Stimulated activated CD8-positive, alpha-beta memory T cell treated with anti-CD3 and anti-CD28 coated beads, Interleukin-2, amount 100 ng/mL, for 48 hours (primary cell): ENCODE data around the gene MYO16.
"Not testable (repeated sequence)": the region's sequence is repeated elsewhere in the genome, so short reads cannot be mapped to it uniquely, and the experiment has no call there.

Experiments used
- DNase-seq, 2 donors: peaks; one replicate each; pipeline ENCODE4 v3.0.0-alpha.2; 2020; ENCODE audit warnings: low read depth in 2 of 2

The MYO16 gene

GRCh38 chr13:108974686-108975085 is 345.3 kb downstream of the MYO16 start:
- no peak for DNase-seq

DNA sequence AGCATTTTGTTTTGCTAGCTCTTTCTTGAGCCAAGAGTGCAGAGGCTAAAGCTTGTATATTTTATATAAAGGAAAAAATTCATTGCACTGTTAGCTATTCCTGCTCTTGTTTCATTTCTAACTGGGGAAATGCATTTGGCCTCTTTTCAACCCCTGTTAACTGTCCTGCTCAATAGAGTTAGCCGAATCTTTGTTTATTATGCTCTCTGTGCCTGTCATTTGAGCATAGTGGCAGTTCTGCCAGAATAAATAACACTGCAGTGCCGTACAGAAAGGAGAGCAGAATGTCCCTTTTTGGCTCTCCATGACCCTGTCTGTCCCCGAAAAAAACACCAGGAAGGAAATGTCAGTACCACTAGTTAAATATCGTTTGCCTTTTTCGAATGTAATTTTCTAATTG is 350.8 kb downstream of the MYO16 start:
- DNase-seq = no peak

GRCh38 chr13:108981407-108981806 is 352.0 kb downstream of the MYO16 start:
- DNase-seq = no peak

DNA sequence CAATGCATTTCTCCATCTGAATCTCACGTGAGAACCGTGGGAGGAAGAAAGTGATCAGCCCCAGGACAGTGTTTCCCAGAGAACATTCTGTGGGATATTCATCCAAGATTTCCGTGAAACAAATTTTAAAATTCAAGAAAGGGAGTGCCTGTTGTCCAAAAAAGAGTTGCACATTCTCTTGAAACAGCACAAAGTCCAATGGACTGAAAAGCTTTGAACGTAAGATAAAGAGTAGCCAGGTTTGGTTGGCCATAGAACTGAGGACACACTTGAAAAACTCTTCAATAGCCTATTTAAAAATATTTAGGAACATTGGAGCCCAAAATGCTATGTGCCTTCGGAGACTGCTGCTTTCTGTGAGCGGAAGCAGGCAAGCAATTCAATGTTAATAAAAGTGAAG is 353.9 kb downstream of the MYO16 start:
- DNase-seq = no peak

DNA sequence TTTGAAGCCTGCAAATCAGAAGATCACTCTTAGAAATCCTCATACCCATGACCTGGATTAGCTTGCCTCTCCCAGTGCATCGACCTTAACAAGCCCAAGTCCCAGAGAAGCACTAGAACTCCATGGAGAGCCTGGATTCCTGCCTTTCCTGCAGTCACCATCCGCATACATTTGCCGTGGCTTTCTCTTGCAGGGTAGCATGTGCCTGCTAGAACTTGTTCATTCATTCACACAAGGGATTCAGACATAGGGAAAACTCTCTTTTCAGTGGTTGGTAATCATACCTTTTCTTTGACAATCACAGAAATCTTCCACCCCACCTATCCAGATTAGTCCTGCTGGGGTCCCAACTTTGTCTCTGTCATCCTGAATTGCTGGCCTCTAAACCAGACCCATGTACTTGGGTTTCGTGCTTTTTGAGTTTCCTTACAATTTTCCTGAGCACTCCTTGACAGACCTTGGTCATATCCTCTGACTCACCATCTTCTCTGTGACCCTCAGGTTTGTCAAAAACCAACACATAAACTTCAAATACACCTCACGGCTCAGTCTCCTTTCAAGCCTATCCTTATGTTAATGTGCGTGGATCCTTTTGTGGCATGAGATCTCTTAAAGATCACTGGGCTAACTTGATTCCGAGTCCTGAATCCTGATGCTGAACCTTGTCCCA is 355.0 kb downstream of the MYO16 start:
- DNase-seq = no peak

- no peak for DNase-seq
Measured at GRCh38 chr13:108985166-108985565, 355.8 kb downstream of the MYO16 start.

- DNase-seq = no peak
Measured at GRCh38 chr13:108987517-108987916, 358.1 kb downstream of the MYO16 start.

DNA sequence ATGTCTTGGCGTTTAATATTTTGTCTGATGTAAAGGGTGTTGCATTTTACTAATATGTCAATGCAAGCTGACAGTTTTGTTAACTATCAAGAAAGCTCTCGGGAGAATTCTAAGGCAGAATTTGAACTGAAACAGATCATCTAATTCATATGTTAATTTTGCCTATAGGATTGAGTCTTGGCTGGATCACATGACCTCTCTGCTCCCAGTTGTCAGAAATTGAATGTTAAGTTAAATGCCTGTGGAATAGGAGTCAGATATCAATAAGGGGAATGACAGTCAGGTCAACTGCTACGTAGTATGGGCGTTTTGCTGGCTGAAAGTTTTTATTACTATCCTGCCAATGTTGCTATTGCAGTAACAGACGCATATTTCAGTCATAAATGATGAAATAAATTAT is 358.5 kb downstream of the MYO16 start:
- DNase-seq = no peak

GRCh38 chr13:108991416-108991815 is 362.0 kb downstream of the MYO16 start:
- not testable (repeated sequence) for DNase-seq

DNA sequence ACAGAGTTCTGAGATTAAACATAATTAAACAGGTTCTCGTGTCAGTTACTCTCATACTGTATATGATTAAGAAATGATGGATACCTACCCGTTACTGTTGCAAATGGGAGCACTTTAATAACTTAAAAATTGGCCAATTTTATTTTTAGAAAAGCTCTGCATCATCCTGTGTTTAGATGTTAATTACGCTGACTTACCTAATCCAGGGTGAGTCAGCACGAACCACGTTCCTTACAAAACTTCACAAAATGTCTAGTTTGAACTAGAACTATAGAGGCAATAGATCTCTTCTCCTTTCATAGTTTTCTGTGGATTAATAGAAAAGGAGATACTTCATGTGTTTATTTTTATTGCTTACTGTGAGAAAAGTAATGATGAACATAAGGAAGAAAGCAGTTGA is 363.9 kb downstream of the MYO16 start:
- DNase-seq = no peak

DNA sequence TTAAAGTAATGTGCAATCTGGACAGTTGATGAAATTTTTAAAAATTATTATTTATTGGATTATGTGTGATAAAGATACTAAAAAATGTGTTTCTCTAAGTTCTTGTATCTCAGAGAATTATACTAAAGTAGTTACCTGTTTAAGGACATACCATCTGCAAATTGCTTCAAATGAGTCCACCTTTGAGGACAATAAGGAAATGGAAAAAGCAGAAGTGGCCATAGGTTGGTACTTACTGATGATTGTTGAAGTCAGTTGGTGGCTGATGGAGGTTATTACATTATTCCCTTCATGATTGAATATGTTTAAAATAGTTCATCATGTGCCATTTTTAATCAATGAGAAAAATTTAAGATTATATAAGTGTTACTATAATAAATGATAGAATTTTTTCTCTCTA is 367.0 kb downstream of the MYO16 start:
- no peak for DNase-seq

DNA sequence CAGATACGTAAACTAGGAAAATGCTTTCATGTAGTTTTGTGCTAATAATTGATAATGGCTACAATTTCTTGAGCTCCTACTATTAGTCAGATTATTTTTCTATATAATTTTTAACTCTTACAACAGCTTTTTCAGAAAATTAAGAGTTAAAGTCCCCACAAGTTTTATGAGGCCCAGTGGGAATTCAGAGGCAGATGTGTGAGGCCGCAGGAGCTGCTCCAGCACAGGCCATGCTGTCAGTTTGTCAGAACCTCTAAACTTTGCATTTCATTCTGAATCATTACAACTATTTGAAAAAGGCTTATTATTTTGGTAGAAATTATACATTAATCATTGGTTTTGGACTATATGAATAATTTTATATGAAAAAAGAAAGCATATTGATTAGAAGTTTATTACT is 370.8 kb downstream of the MYO16 start:
- DNase-seq = no peak

DNA sequence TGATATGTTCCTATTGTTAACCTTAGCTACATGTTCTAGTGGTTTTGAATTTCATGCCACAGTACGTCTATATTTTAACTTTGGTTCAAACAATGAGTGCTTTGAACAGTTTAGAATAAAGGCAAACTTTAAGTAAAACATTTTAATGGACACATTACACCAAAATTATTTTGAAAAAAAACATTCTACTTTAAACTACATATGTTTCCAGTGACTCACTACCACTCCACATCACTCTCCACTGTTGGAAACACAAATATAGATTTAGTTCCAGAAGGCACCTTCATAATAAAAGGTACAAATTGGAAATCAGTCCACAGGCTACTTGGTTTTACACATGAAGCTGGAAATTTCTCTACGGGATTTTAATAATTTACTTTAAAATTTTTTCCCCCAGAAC is 373.5 kb downstream of the MYO16 start:
- no peak for DNase-seq

- DNase-seq = no peak
Measured at GRCh38 chr13:109007946-109008345, 378.5 kb downstream of the MYO16 start.

DNA sequence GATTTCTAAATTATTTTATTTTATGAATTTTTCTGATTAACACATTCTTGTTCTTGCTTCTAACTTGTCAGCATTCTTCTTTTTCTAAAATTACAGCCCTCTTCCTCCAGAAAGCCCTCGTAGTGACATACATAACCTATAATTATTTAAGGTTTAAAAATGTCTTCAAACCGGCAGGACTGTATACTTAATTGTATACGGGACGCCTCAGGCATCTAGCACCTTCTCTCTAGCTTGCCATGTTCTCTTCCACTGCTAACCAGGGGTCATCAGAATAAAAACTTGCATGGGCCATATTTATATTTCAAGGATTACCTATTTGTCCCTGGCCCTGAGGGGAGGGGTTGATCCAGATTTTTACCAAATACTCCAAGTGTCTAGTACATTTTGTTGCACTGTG is 380.3 kb downstream of the MYO16 start:
- no peak for DNase-seq

GRCh38 chr13:109010912-109011311 is 381.5 kb downstream of the MYO16 start:
- no peak for DNase-seq

- DNase-seq = no peak
Measured at GRCh38 chr13:109012115-109012514, 382.7 kb downstream of the MYO16 start.

GRCh38 chr13:109021558-109021957 is 392.1 kb downstream of the MYO16 start:
- no peak for DNase-seq

GRCh38 chr13:109024611-109025010 is 395.2 kb downstream of the MYO16 start:
- DNase-seq = no peak

GRCh38 chr13:109026266-109026665 is 396.9 kb downstream of the MYO16 start:
- DNase-seq = no peak

- no peak for DNase-seq
Measured at GRCh38 chr13:109028624-109029023, 399.2 kb downstream of the MYO16 start.

DNA sequence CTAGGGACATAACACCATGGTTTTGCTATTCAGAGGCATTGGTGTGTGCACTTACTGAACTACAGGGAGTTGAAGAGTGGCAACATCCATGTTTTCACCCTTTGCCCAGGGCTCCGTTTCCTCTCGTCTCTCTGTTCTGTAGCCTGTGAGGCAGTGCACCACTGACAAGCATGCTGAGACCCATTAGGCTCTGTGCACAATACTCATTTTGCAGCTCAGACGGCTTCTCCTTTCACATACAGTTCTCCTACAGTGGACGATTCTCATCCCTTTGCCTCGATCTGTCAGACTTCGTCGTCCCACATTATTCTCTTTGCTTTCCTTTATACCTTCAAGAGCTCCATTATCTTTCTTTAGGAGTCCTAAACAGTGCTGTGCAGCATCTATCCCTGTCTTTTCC is 403.7 kb downstream of the MYO16 start:
- DNase-seq = no peak

DNA sequence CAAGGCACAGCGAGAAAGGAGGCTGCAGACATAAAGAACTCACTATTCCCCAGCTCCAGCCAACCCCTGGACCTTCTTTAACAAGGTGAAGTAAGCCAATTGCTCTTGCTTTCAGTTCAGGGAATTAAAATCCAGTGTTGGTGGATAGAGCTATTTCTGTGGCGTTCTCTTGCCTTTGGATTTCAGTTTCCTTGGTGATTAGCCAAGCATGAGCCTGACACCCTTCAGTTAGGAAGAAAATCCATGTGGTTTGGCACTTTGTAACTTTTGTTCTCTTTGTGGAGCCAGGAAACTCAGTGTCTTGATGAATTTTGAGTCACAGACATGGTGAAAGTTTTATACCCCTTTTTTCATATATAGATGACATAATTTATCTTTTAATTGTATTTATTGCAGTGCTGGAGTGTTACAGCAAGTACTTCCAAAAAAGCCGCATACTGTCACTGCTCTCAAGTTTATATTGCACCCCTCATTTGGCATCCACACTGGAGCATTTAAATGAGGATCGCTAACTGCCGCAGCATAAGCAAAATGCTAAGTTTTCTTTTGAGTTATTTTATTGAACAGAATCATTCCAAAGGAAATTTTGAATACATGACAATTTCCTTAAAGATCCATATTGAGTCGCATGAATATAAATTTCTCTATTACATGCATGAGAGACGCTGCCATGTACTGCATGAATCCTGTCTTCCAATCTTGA is 406.8 kb downstream of the MYO16 start:
- DNase-seq = no peak

DNA sequence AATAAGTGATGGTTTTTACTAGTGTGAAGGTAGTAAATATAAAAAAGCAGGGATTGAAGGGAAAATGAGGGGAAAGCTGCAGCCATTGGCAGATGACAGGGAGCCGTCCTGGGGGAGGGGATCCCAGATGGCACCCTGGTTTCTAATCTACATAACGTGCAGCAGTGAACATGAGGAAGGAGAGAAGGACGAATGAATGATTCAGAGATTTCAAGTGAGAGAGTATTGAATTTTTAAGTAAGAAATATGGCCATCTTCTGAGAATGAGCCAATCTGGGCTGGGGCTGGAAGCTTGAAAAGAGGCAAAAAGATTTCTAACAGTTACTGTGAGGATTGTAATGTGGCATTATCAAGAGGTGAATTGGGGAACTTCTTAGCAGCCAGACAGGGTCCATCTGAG is 414.2 kb downstream of the MYO16 start:
- DNase-seq = no peak
